ENCODE measurements around the gene ARMC2.

ARMC2 gene

GRCh38 chr6:109008537-109009235 lies 160.5 kb downstream of the ARMC2 start:
- H3K9me3 ChIP-seq (ENCODE audit: insufficient read depth, low read length): no peaks in the 10 kb centered on the region
- no peak for DNase-seq (ENCODE audit: low read depth, low spot score)

GRCh38 chr6:109009236-109009961 lies 161.2 kb downstream of the ARMC2 start:
- peaks cover 2% of the 10 kb centered on the region for H3K4me1 ChIP-seq (ENCODE audit: insufficient read depth, insufficient read length)
- H3K4me3 ChIP-seq (ENCODE audit: insufficient read length, low read depth): peak overlapping the region; percentile 80
- H3K36me3 ChIP-seq (ENCODE audit: insufficient read depth, insufficient read length, low read length): no peaks in the 10 kb centered on the region
- no peaks in the 10 kb centered on the region for H3K27me3 ChIP-seq (ENCODE audit: insufficient read depth, insufficient read length)
- peak overlapping the region; percentile 90 for H3K9ac ChIP-seq (ENCODE audit: insufficient read length, low read depth)
- TF ChIP-seq YY1 (IDR thresholded peaks at IDR 0.05; ENCODE audit: insufficient read depth, insufficient read length) (no peak), SUZ12 (IDR thresholded peaks at IDR 0.05; ENCODE audit: extremely low read depth, insufficient read depth, insufficient read length) (no peak), ZNF274 (IDR thresholded peaks at IDR 0.05; ENCODE audit: low read depth, low read length) (no peak)
- H3K9me3 ChIP-seq (ENCODE audit: insufficient read depth, low read length): no peaks in the 10 kb centered on the region
- peak; percentile 75 for DNase-seq (ENCODE audit: low read depth, low spot score)

More at GRCh38 chr6:109008537-109009235, 160.5 kb downstream of the ARMC2 start:
- Histone ChIP-seq H3K27me3 (ENCODE audit: insufficient read depth, insufficient read length) (no peaks in the 10 kb centered on the region), H3K4me3 (ENCODE audit: insufficient read length, low read depth) (peak overlapping the region; percentile 63), H3K36me3 (ENCODE audit: insufficient read depth, insufficient read length, low read length) (no peaks in the 10 kb centered on the region), H3K9ac (ENCODE audit: insufficient read length, low read depth) (peak overlapping the region; percentile 90), H3K4me1 (ENCODE audit: insufficient read depth, insufficient read length) (peaks cover 2% of the 10 kb centered on the region)
- no peak for TF ChIP-seq ZNF274 (IDR thresholded peaks at IDR 0.05; ENCODE audit: low read depth, low read length)
- TF ChIP-seq SUZ12 (IDR thresholded peaks at IDR 0.05; ENCODE audit: extremely low read depth, insufficient read depth, insufficient read length): no peak
- no peak for TF ChIP-seq YY1 (IDR thresholded peaks at IDR 0.05; ENCODE audit: insufficient read depth, insufficient read length)

DNA sequence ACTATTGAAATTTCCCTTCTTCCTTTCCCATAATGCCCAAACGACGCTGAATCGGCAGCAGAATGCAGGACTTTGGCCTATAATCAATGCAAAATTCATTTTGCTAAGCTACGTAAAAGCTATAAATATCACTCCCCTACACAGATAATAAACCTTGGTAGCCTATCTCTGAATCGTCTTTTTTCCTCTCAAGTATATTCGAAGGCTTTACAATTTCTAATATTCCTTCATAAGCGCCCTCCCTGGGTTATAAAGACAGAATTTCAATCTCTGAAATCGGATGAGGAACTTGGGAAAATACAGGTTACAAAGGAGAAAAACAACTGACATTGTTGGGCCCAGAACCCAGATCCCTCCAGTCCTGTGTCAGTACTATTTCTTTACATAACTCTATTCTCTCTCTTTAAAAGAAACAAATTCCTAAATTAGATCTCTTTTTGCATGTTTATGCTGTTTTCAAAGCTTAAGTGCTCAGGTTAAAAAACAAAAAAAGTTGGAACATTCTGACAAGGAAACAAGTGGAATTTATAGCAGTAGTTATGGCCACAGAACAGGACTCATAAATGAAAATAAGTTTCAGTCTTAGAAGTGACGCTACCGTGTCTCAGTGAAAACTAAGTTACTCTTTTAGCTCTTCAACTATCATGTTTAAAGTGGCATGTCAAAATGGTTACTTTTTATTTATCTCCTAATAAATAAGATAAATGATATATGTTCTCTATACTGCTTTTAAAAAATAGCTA lies 161.9 kb downstream of the ARMC2 start:
- H3K4me1 ChIP-seq (ENCODE audit: insufficient read depth, insufficient read length): peaks cover 2% of the 10 kb centered on the region
- H3K9me3 ChIP-seq (ENCODE audit: insufficient read depth, low read length): no peaks in the 10 kb centered on the region
- H3K27me3 ChIP-seq (ENCODE audit: insufficient read depth, insufficient read length): no peaks in the 10 kb centered on the region
- no peak for DNase-seq (ENCODE audit: low read depth, low spot score)
- peak overlapping the region; percentile 80 for H3K4me3 ChIP-seq (ENCODE audit: insufficient read length, low read depth)
- H3K36me3 ChIP-seq (ENCODE audit: insufficient read depth, insufficient read length, low read length): no peaks in the 10 kb centered on the region
- TF ChIP-seq SUZ12 (IDR thresholded peaks at IDR 0.05; ENCODE audit: extremely low read depth, insufficient read depth, insufficient read length): no peak
- H3K9ac ChIP-seq (ENCODE audit: insufficient read length, low read depth): peak overlapping the region; percentile 85

- Histone ChIP-seq H3K9ac (ENCODE audit: insufficient read length, low read depth) (no peak overlapping the region), H3K27me3 (ENCODE audit: insufficient read depth, insufficient read length) (no peaks in the 10 kb centered on the region), H3K9me3 (ENCODE audit: insufficient read depth, low read length) (no peaks in the 10 kb centered on the region), H3K4me1 (ENCODE audit: insufficient read depth, insufficient read length) (peaks cover 2% of the 10 kb centered on the region), H3K4me3 (ENCODE audit: insufficient read length, low read depth) (no peak overlapping the region), H3K36me3 (ENCODE audit: insufficient read depth, insufficient read length, low read length) (no peaks in the 10 kb centered on the region)
- no peak for DNase-seq (ENCODE audit: low read depth, low spot score)
- TF ChIP-seq SUZ12 (IDR thresholded peaks at IDR 0.05; ENCODE audit: extremely low read depth, insufficient read depth, insufficient read length): no peak
- TF ChIP-seq YY1 (IDR thresholded peaks at IDR 0.05; ENCODE audit: insufficient read depth, insufficient read length): no peak
- no peak for TF ChIP-seq ZNF274 (IDR thresholded peaks at IDR 0.05; ENCODE audit: low read depth, low read length)
These were observed 162.5 kb downstream of the ARMC2 start for GRCh38 chr6:109010705-109011102.

DNA sequence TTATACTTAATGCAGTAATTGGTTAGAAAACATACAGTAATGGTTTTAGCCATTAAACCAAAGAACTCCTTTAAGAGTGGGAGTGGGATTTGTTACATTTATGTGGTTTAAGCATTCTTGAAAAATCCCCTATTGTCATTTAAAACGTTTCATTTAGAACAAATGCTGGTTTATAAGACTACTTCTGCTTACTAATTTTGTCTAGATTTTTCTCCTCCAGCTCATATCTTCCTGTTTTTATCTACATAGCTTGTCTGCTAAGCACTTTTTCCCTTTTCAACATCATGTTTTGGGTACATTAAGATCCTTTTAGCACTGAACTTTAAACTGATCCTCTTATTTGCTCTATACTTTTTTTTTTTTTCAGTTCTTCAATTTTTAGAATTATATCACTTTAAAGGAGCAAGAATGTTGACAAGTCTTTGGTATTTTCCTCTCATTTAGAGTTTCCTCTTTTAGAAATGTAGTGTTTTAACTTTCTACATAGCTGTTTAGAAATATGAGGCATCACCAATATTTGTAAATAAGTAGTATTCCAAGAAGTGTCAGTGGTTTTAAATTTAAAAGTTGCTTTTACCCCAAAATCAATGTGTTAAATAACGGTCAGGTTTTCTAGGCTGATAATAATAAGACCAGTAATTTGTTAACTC lies 165.6 kb downstream of the ARMC2 start:
- Histone ChIP-seq H3K4me1 (ENCODE audit: insufficient read depth, insufficient read length) (peaks cover 2% of the 10 kb centered on the region), H3K4me3 (ENCODE audit: insufficient read length, low read depth) (no peak overlapping the region), H3K9ac (ENCODE audit: insufficient read length, low read depth) (no peak overlapping the region), H3K27me3 (ENCODE audit: insufficient read depth, insufficient read length) (no peaks in the 10 kb centered on the region), H3K9me3 (ENCODE audit: insufficient read depth, low read length) (no peaks in the 10 kb centered on the region), H3K36me3 (ENCODE audit: insufficient read depth, insufficient read length, low read length) (no peaks in the 10 kb centered on the region)
- DNase-seq (ENCODE audit: low read depth, low spot score): no peak
- TF ChIP-seq ZNF274 (IDR thresholded peaks at IDR 0.05; ENCODE audit: low read depth, low read length): no peak
- no peak for TF ChIP-seq SUZ12 (IDR thresholded peaks at IDR 0.05; ENCODE audit: extremely low read depth, insufficient read depth, insufficient read length)
- no peak for TF ChIP-seq YY1 (IDR thresholded peaks at IDR 0.05; ENCODE audit: insufficient read depth, insufficient read length)

- Histone ChIP-seq H3K4me1 (ENCODE audit: insufficient read depth, insufficient read length) (peaks cover 2% of the 10 kb centered on the region), H3K9ac (ENCODE audit: insufficient read length, low read depth) (no peak overlapping the region), H3K9me3 (ENCODE audit: insufficient read depth, low read length) (no peaks in the 10 kb centered on the region), H3K36me3 (ENCODE audit: insufficient read depth, insufficient read length, low read length) (no peaks in the 10 kb centered on the region), H3K4me3 (ENCODE audit: insufficient read length, low read depth) (no peak overlapping the region), H3K27me3 (ENCODE audit: insufficient read depth, insufficient read length) (no peaks in the 10 kb centered on the region)
- TF ChIP-seq SUZ12 (IDR thresholded peaks at IDR 0.05; ENCODE audit: extremely low read depth, insufficient read depth, insufficient read length): no peak
- no peak for TF ChIP-seq ZNF274 (IDR thresholded peaks at IDR 0.05; ENCODE audit: low read depth, low read length)
- DNase-seq (ENCODE audit: low read depth, low spot score): no peak
These were observed 166.4 kb downstream of the ARMC2 start for GRCh38 chr6:109014606-109015005.

Measured in NT2/D1 (cell line).